HepG2 (cell line): ENCODE data around the gene CEP20. TPM values are rescaled to one million over a fixed set of nuclear protein-coding genes. Genes with fewer than 3 reads are reported as not detected.
A peak's percentile ranks its signal among the peaks of the same experiment; 100 is the strongest.

Experiments
- ARHGAP35 ChIP-seq: sonication (generic); formaldehyde crosslinking; IDR thresholded peaks from 2 replicates; pipeline ENCODE4 v1.9.0; 2022; ENCODE audit warnings: mild to moderate bottlenecking, inconsistent platforms, moderate library complexity, missing genetic modification reagents, borderline replicate concordance
- ATF4 ChIP-seq, 2 experiments: fragments of 450-650 bp in 1 of 2; sonication (generic) in 1 of 2; formaldehyde crosslinking; IDR thresholded peaks; 2 replicates each; pipeline versions ENCODE4 v1.5.0 to v1.8.0; 2020 to 2022; ENCODE audit warnings: mild to moderate bottlenecking in 1 of 2, missing genetic modification reagents in 1 of 2
- ATF5 ChIP-seq: sonication (generic); formaldehyde crosslinking; IDR thresholded peaks from 2 replicates; pipeline ENCODE4 v1.4.0; 2020; ENCODE audit warnings: mild to moderate bottlenecking, low read depth, missing genetic modification reagents
- ATM ChIP-seq: fragments of 450-650 bp; IDR thresholded peaks from 2 replicates; pipeline ENCODE4 v1.7.1; 2017; ENCODE audit warnings: mild to moderate bottlenecking, borderline replicate concordance
- BCL3 ChIP-seq: sonication (generic); formaldehyde crosslinking; IDR thresholded peaks from 2 replicates; pipeline ENCODE4 v1.5.1; 2020; ENCODE audit warnings: mild to moderate bottlenecking, missing genetic modification reagents, moderate library complexity
- CC2D1A ChIP-seq: sonication (generic); formaldehyde crosslinking; IDR thresholded peaks from 2 replicates; pipeline ENCODE4 v1.8.1; 2023; ENCODE audit warnings: mild to moderate bottlenecking, missing genetic modification reagents
- GLI4 ChIP-seq: sonication (generic); formaldehyde crosslinking; IDR thresholded peaks from 2 replicates; pipeline ENCODE4 v1.5.1; 2020; ENCODE audit warnings: missing genetic modification reagents, mild to moderate bottlenecking, moderate library complexity, borderline replicate concordance
- IRF2 ChIP-seq: IDR thresholded peaks from 2 replicates; pipeline ENCODE4 v1.6.1; 2018; ENCODE audit warnings: missing genetic modification reagents, missing compliant biosample characterization
- SP4 ChIP-seq: sonication (generic); formaldehyde crosslinking; IDR thresholded peaks from 2 replicates; pipeline ENCODE4 v1.8.1; 2023; ENCODE audit warnings: mild to moderate bottlenecking, missing genetic modification reagents
- ZBTB33 ChIP-seq: sonication (generic); formaldehyde crosslinking; IDR thresholded peaks from 2 replicates; pipeline ENCODE4 v1.4.0; 2020; ENCODE audit warnings: missing genetic modification reagents
- ZBTB42 ChIP-seq: sonication (generic); formaldehyde crosslinking; IDR thresholded peaks from 2 replicates; pipeline ENCODE4 v1.5.0; 2020; ENCODE audit warnings: mild to moderate bottlenecking, missing genetic modification reagents
- ZFP36L2 ChIP-seq: sonication (generic); formaldehyde crosslinking; IDR thresholded peaks from 2 replicates; pipeline ENCODE4 v1.4.0; 2020; ENCODE audit warnings: missing genetic modification reagents
- ZNF629 ChIP-seq: sonication (generic); formaldehyde crosslinking; conservative IDR thresholded peaks from 2 replicates; pipeline ENCODE4 v1.5.0; 2020; ENCODE audit warnings: missing genetic modification reagents
- ZNF761 ChIP-seq: sonication (generic); formaldehyde crosslinking; conservative IDR thresholded peaks from 2 replicates; pipeline ENCODE4 v1.4.0; 2020; ENCODE audit warnings: mild to moderate bottlenecking, missing genetic modification reagents
- polyA plus RNA-seq, 8 experiments: library from polyadenylated mRNA; depleted of rRNA in 3 of 8; stranded (reverse) in 7 of 8; unstranded in 1 of 8; fragments of >200 nt; fragmentation: Illumina TruSeq in 4 of 8; extraction: Trizol in 4 of 8; gene quantifications; 2 replicates each; pipeline versions ENCODE4 v1.2.1 to v1.2.3, GENCODE V29; 2011 to 2016; ENCODE audit warnings: low read depth in 4 of 8, missing spikeins in 1 of 8, mixed read lengths in 1 of 8; ENCODE audit not compliant: insufficient read depth in 1 of 8
- total RNA-seq, 5 experiments: library from RNA; depleted of rRNA; stranded (reverse); fragments of >200 nt; fragmentation: Illumina TruSeq; extraction: Trizol; gene quantifications; 2 replicates each; pipeline ENCODE4 v1.2.3, GENCODE V29; 2016; ENCODE audit warnings: low read depth in 1 of 5
- TF ChIP-seq, protein P1 (sequence below): sonication (generic); formaldehyde crosslinking; IDR thresholded peaks from 2 replicates; pipeline ENCODE4 v1.9.0; 2021; ENCODE audit warnings: missing genetic modification reagents, borderline replicate concordance
- TF ChIP-seq, protein P2 (sequence below): fragments of 450-650 bp; IDR thresholded peaks from 2 replicates; pipeline ENCODE4 v1.6.1; 2016
- TF ChIP-seq, protein P3 (sequence below): sonication (generic); formaldehyde crosslinking; IDR thresholded peaks from 2 replicates; pipeline ENCODE4 v1.8.0; 2022; ENCODE audit warnings: missing genetic modification reagents, mild to moderate bottlenecking, inconsistent platforms, borderline replicate concordance

CEP20 gene
- total and polyA plus RNA-seq, 2 of the 13 experiments (the other 11 are each of a cell fraction or from before 2014, with no cell fraction given): 53.0 to 54.1 TPM

DNA sequence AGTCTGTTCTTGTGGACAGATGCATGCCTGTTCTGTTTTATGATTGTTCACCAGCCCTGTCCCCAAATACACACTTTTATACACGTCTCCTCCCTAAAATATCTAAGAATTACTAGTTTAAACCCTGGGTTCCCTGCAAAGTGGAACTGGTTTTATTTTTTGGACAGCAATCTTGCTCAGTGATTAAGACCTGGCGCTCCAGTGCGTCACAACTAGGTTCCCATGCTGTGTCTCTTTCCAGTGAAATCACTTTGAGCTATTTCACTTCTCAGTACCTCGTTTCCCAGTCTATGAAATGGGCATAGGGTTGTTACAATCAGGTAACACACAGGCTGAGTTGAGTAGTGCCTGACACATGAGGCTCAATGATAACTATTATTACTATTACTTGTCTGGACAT lies 1.1 kb downstream of the CEP20 start (continued):
- TF ChIP-seq ZBTB33 (peak; percentile 68), CC2D1A (0 out of 2 replicates have a peak, but pooled peaks have one; percentile 23), ZNF629 (CRISPR knock-in tag) (peak; percentile 61), SP4 (CRISPR knock-in tag) (no peak), ATF4 (CRISPR knock-in tag; IDR thresholded peaks at IDR 0.05) (no peak), IRF2 (CRISPR knock-in tag) (no peak), ATF5 (CRISPR knock-in tag) (0 out of 2 replicates have a peak, but pooled peaks have one; percentile 3), ZBTB42 (no peak), GLI4 (CRISPR knock-in tag) (no peak), ZFP36L2 (no peak), ATM (no peak), BCL3 (CRISPR knock-in tag) (no peak), ZNF761 (CRISPR knock-in tag) (0 out of 2 replicates have a peak, but pooled peaks have one; percentile 13), ARHGAP35 (no peak)
- TF ChIP-seq, protein P1, sequence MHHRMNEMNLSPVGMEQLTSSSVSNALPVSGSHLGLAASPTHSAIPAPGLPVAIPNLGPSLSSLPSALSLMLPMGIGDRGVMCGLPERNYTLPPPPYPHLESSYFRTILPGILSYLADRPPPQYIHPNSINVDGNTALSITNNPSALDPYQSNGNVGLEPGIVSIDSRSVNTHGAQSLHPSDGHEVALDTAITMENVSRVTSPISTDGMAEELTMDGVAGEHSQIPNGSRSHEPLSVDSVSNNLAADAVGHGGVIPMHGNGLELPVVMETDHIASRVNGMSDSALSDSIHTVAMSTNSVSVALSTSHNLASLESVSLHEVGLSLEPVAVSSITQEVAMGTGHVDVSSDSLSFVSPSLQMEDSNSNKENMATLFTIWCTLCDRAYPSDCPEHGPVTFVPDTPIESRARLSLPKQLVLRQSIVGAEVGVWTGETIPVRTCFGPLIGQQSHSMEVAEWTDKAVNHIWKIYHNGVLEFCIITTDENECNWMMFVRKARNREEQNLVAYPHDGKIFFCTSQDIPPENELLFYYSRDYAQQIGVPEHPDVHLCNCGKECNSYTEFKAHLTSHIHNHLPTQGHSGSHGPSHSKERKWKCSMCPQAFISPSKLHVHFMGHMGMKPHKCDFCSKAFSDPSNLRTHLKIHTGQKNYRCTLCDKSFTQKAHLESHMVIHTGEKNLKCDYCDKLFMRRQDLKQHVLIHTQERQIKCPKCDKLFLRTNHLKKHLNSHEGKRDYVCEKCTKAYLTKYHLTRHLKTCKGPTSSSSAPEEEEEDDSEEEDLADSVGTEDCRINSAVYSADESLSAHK (CRISPR knock-in tag): 0 out of 2 replicates have a peak, but pooled peaks have one; percentile 13
- TF ChIP-seq, protein P2, sequence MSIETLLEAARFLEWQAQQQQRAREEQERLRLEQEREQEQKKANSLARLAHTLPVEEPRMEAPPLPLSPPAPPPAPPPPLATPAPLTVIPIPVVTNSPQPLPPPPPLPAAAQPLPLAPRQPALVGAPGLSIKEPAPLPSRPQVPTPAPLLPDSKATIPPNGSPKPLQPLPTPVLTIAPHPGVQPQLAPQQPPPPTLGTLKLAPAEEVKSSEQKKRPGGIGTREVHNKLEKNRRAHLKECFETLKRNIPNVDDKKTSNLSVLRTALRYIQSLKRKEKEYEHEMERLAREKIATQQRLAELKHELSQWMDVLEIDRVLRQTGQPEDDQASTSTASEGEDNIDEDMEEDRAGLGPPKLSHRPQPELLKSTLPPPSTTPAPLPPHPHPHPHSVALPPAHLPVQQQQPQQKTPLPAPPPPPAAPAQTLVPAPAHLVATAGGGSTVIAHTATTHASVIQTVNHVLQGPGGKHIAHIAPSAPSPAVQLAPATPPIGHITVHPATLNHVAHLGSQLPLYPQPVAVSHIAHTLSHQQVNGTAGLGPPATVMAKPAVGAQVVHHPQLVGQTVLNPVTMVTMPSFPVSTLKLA: no peak
- TF ChIP-seq, protein P3, sequence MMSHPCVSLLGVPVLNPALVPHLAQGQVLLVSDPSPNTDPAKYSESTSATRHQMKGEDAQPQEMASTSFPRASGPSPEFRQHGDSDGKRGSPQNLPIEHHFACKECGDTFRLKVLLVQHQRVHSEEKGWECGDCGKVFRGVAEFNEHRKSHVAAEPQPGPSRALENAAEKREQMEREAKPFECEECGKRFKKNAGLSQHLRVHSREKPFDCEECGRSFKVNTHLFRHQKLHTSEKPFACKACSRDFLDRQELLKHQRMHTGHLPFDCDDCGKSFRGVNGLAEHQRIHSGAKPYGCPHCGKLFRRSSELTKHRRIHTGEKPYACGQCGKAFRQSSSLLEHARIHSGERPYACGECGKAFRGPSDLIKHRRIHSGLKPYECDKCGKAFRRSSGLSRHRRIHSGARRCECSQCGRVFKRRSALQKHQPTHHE (CRISPR knock-in tag): 0 out of 2 replicates have a peak, but pooled peaks have one; percentile 15
